GM18907 (cell line): ENCODE results near the gene TMEM61.
A peak's percentile ranks its signal among the peaks of the same experiment; 100 is the strongest.

ENCODE experiments used
- ATAC-seq: cut with Tn5 transposase; IDR thresholded peaks from one replicate; pipeline ENCODE4 v1.9.1; 2021; ENCODE audit warnings: mild to moderate bottlenecking, moderate library complexity; ENCODE audit not compliant: unreplicated experiment

The TMEM61 gene

DNA sequence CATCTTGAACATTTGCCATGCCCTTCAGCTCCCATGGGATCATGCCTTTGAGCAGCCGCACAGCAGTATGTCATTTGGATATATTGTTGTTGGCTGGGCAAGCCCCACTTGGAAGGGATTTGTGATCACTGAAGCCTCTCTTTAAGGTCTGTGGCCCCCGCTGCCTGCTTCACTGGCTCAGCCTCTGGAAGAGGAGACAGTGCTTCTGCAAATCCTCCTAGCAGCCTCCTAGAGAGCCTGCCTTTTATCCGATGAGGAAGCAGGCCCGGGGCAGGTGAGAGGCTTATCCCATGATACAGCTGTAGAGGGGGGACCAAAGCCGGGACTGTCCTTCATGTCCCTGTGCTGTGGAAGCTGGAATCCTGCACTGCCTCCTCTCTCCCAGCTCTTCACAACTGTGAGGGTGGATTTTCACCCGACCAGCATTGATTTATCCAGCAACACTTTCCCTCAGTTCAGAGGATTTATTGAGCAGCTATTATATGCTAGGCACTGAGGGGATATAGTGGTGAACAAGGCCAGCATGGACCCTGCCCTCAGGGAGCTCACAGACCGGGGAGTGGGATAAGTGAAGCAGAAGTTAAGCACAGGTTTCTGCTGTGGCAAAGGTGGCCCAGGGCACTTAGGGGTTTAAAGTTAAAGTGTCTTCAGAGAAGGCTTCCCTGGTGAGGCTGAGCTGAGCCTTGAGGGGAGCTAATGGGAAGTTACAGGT, 3.9 kb downstream of the TMEM61 start:
- ATAC-seq: no peak

DNA sequence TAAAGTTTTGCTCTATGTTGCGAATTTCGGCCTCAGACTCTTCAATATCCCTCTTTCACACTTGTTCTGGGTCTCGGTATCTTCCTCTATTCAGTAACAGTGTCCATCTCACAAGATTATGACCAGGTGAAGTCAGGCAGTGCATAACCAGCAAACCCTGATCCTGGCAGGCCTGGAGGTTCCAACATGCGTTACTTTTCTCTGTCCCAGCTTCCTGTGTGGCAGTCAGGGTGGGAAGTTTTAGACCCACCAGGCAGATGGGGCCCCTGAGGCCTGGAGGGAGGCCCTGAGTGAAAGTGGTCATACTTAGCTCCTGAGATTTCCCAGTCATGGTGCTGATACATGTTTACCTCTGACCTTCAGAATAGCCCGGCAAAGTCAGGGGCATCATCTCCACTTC, 5.1 kb downstream of the TMEM61 start:
- ATAC-seq: no peak

DNA sequence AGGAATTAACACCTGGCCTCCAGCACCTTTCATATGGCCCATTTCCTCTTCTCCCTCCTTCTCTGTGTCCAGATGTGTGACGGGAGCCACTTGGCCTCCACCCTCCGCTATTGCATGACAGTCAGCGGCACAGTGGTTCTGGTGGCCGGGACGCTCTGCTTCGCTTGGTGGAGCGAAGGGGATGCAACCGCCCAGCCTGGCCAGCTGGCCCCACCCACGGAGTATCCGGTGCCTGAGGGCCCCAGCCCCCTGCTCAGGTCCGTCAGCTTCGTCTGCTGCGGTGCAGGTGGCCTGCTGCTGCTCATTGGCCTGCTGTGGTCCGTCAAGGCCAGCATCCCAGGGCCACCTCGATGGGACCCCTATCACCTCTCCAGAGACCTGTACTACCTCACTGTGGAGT, 5.6 kb downstream of the TMEM61 start:
- no peak for ATAC-seq

DNA sequence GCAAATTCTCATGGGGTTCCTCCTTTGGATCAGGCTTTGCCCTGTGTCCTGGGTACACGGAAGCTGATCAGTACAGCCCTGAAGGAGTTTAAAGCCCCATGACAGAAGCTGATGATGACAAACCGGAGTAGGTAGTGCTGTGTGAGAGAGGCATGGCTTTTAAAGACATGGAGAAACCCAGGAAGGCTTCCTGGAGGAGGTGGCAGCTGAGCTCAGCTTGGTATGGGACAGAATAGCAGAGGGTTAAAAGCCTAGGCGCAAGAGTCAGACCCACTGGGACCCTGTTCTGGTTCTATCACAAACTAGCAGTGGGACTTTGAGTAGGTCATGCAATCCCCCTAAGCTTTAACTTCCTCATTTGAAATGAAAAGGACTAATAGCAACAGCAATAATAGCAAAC, 6.1 kb downstream of the TMEM61 start:
- ATAC-seq: no peak

DNA sequence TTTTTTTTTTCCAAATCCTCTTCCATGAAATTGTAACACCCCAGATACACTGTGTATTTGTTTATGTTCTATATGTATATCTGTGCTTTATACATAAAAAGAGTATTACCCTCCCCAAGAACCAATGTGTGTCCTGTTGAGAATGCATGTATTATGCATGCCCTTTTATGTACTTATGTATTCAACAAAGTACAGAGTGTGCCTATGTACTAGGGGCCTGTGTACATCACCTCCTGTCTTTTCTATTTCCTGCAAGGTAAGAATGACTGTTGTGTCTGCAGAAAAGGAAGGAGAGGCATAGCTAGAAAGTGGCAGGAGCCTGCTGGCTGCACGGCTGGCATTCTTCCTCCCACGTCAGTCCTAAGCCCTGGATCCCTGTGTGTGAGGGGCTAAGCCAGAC, 7.0 kb downstream of the TMEM61 start:
- no peak for ATAC-seq

DNA sequence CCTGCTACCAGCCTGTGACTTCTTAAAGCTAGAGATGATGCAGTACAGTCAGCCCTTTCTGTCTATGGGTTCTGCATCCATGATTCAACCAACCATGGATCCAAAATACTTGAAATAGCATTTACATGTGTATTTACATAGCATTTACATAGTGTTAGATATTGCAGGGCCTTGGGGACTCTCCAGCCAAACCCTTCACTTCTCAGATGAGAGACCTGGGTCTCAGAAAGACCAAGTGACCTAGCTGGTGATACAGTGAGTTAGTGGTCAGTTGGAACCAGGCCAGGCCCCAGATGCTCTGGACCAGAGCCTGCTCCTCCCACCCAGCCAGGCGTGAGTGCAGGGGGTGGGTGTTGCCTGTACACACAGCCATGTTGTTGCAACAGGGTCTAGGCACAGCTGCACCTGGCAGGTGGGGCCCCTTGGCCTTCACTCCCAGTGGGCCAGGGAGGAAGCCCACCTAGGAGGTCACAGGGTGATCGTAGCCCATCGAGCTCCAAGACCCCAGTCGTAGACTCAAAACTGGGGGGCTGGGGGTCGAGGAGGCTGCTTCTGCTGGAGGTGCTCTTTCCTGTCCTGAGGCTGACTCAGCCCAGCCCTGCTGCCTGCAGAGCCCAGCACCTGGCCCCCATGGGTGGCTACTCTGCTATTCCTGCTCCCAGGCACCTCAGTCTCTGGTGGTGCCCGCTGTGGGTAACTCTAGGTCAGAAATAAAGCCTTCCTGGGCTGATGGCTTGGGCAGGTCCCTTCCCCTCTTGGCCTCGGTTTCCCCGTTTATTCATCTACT, 7.7 kb downstream of the TMEM61 start:
- no peak for ATAC-seq

DNA sequence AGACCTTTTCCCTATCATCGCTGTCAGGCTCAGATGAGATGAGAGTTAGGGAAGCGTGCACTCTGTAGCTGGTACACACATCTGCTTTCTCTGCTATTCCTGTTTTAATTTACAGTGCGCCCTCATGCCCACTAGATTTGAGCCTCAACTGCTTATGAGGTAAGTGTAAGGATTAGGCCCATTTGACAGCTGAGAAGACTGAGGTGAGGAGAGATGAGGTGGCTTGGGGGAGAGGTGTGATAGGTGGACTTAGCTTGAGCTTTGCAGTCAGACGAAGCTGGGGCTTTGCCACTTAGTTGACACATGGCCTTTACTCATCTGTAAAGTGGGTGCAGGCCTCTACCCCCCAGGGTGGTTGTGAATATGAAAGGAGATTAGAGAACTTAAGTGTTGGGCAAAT, 8.5 kb downstream of the TMEM61 start:
- no peak for ATAC-seq

DNA sequence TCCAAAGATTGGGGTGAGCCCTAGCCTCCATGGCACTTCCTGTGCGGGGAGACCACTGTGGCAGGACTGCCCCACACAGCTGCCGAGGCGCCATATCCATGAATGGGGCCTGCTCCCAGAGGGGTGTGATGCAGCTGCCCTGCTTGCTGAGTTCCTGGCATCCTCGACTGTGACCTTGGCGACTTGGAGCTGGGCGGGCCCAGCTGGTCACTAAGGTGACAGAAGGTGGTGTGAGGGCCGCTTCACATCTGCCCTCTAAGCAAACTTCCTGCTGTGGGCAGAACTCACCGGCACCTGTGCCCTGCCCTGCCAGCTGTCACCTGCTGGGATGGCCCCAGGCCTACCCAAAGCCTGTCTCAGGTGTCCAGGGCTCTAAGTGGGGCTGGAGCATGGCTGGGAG, 9.0 kb downstream of the TMEM61 start:
- no peak for ATAC-seq

DNA sequence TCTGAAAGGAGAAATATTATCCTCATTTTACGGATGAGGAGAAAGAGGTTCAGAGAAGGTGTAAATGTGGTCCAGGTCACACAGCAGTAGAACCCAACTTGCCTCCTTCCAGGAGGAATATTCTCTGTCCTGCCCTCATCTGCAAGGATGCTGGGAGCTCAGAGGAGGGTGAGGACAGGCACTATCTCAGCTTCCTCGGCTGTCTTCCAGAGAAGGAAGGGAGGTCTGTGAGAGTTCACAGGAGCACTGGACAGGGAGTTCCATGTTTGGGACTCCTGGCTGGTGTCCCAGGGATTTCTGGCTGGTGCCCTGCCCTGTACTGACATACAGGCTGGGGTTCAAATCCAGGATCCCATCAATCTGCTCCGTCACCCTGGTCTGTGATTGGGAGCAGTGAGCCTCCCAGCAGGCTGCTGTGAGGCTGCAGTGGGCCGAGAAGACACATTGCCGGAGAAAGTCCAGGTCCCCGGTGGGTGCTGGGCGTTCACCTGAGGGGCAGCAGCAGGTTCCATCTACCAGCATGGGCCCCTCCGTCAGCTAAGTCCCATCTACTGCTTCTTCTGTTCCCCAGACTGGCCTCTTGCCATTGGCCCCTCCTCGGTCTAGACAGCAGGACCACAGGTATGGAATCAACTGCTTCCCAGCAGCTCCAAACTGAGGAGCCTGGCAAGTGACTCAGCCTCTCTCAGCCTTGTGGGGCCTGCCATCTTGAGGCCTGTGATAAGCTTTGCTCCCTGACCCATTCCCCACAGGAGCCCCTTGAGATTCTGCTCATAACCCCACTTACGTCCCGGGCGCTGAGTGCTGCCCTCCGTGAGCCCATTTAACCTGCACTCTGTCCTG, 9.8 kb downstream of the TMEM61 start:
- ATAC-seq: no peak

DNA sequence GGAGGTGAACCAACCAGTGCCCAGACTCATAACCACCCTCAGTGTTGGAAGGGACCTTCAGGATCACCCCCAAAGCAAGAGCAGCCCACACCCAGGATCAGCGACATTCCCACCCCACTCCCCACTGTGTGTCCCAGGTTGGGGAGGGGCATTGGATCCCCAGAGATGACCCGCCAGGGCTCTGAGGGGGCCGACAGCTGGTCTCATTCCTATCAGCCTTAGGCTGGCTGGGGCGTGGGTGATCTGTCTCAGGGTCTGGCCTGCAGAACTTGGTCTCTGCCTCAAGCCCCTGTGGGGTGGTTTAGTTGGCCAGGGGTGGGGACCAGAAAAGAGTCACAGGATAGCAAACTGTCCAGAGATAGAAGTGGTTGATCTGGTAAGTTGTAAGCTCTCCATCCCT, 10.5 kb downstream of the TMEM61 start:
- no peak for ATAC-seq

DNA sequence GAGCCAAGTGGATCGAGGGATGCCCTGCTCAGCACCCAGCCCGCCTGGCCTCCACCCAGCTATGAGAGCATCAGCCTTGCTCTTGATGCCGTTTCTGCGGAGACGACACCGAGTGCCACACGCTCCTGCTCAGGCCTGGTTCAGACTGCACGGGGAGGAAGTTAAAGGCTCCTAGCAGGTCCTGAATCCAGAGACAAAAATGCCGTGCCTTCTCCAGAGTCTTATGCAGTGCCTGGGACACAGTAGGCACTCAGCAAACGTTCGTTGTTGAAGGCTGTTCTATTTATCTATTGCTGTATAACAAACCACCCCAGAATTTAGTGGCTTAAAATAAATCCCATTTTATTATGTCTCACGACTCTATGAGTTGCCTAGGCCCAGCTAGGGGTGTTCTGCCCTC, 11.5 kb downstream of the TMEM61 start:
- no peak for ATAC-seq

DNA sequence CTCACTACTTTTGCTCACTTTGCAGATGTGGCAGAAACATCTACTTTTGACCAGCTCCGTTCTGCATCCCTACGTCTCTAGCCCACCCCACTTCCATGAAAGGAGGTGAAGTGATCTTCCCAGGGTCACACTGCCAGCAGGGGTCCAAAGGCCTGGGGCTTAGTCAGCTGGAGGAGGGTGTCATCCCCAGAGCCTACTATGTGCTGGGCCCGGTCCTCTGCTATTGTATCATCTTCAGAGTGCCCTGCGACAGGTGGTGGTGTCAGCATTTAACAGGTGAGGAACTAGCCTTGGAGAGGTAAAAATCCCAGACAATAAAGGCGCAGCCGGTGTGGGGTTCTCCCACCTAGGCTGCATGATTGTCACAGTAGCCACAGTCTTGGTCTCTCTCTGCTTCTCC, 12.7 kb downstream of the TMEM61 start:
- ATAC-seq: no peak

DNA sequence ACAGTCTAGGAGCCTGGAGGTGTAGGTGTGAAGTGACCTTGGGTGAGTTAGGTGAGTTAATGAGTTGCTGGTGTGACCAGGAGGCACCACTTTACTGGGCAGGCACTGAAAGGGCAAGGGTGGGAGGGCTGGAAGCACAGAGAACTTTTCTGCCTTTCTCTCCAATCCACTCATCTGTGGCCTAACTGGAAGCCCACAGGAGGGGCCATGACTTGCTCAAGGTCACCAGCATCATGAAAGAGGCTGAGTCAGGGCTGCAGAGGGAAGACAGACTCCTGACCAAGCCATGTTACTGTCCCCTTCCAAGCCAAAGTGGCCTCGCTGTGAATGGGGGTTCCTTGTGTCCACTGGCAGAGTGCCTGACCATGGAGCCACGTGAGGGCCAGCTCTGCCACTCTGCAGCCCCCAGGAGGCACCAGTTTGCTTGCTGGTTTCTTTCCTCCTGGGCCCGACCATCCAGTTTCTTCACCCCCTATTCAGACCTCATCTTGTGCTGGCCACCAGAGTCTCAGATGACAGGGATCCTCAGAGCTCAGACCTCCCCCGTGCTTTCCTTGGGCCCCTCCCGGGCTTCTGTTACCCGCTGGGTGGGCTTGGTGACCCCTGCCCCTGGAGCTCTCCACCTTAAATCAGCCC, 14.0 kb downstream of the TMEM61 start:
- ATAC-seq: no peak

DNA sequence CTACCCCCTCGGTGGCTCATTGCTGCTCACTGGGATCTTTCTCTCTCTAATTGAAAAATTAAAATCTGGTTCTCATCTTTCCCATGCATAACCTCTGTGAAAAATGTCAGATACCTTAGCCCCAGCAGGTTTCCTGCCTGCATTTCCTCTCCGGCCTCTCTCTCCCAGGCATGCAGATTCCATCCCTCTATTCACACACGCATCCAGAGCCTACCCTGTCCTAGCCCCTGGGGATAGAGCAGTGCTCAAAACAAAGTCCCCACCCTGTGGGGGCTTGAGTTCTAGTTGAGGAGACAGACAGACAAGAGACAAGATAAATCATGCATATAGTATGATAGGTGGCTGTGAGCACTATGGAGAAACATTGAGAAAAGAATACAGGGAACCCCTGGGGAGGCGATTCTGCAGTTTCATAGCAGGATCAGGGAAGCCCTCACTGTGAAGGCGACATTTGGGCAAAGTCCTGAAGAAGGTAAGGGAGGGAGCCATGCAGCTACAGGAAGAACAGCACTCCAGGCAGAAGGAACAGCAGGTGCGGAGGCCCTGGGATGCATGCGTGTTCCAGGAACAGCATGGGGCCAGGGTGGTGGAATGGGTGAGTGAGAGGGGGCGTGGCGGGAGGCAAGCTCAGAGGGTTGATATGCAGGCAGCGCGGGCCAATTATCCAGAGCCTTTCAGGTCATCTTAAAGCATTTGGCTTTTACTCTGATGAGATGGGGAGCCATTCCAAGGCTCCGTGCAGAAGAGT, 14.8 kb downstream of the TMEM61 start:
- no peak for ATAC-seq

DNA sequence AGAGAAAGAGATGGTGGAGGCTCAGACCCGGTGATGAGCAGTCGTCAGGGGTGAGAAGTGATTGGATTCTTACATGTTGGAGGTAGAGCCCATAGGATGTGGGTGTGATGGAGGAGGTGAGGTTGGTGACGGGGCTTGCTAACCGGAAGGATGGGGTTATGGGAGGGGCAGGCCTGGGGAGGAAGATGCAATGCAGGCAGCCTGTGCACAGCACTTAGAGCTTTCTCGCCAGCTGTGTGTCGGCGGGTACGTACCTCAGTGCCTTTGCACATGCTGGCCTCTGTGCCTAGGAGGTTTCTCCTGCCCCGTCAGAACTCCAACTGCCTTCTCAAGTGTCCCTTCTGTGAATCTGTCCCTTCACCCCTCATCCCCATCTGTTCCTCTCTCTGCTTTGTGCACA, 15.4 kb downstream of the TMEM61 start:
- no peak for ATAC-seq

DNA sequence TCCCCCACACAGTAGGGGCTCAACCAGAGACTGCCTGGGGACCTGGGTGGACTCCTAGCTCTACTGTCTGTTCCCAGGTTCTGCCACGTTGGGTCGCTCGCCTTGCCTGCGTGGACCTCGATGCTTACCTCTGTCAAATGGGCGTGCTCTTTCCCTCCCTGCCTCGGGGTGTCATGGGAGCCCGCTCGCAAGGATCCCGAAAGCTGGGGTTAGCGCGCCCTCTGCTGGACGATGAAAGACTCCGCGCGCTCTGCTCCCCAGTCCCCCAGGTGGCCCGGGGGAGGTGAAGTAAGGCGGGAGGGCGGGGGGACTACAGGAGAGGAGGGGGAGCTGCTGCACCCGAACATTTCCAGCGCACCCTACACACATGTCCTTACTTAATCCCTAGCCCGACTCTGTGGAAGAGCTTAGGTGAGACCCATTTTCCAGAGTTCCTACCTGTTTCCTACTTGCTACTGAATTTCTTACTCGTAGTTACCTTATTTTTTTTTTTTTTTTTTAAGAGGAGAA, 16.0 kb downstream of the TMEM61 start:
- ATAC-seq: peak; percentile 73

DNA sequence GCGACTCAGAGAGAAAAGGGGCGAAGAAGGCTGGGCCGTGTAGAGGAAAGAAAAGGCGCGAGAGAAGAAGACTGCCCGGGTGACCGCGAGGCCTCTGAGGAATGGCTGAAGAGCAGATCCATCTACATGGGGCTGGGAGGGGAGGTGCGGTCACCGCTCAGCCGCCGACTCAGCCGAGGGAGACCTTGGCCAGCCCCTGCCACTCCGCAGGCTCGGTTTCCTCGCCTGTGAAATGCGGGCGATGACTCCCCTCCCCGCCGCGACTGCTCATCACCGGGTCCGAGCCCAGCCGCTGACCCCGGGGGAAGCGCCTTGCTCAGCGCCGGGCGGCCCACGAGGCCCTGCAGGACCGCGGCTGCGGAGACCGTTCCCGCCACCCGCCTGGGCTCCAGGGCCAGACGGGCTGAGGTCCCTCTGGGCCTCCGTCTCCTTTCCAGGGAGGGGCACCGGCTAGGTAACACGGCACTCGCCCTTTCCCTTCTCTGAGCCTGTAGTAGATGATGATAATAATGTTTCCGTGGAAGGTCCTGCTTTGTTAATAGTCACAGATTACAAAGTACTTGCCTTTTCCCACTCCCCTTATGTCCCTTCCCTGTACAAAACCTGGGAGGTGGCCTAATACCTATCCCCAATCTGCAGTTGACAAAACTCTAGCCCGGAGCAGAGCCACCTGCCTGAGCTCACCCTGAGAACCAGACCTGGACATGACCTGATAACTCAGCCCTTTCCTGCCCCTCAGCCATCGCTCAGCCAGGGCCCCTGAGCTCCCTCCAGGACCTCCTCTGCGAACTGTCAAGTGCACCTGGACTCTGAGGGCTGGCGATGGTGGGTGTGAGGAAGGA, 16.7 kb downstream of the TMEM61 start:
- no peak for ATAC-seq

DNA sequence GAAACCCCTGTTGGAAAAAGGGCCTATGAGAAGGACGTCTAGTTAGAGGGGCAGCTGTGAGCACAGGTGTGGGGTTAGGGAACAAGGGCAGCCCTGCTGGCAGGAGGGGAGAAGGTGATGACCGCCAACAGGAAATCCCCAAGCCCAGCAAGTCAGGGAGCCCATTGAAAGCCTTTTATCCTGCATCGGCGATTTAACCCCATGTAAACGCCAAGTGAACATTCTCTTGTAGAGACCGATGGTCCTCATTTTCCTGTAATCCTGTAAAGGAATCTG, 17.2 kb downstream of the TMEM61 start:
- no peak for ATAC-seq

DNA sequence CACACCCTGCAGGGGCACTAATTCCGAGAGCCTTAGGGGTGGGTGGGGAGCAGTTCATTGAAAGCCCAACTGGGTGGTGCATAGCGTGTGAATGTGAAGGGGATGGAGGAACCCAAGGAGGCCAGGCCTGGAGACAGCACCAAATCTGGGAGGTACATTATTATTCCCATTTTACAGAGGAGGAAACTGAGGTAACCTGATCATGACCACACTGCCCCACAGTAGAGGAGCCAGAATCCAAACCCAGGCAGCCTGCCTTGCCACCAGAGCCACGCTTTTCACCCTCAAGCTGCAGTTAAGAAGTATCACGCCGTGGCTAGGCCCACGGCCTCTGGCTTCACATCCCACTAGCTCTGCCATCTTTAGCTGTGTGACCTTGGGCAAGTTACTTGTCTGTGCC, 17.7 kb downstream of the TMEM61 start:
- no peak for ATAC-seq

DNA sequence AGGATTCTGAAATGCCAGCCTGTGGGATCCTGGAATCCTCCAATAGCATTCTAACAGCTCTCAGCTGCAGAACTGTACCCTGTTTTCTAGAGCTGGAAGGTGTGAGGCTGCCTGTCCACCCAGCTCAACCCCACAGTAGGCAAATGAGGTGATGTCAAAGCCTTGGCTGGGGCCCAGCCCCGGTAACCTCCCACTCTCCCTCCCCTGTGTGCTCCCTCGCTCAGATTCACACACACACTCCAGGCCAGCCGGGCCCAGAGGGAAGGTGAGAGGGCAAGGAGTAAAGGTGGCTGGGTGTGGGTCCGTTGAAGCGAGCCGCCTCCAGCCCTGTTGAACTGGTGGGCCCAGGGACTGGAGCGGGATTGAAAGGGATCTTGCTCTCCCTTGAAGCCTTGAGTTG, 18.2 kb downstream of the TMEM61 start, which contains the start of gene BSND:
Gene BSND, plus strand, starts transcription at position 257 of the 400 bp plus-strand sequence. CDS start 254 bp downstream, outside the sequence.
- no peak for ATAC-seq
